HepG2 (cell line): Measurements from ENCODE around the gene CCNYL1. TPM values are rescaled to one million over a fixed set of nuclear protein-coding genes. Genes with fewer than 3 reads are reported as not detected.

Experiments used
- GATAD2A ChIP-seq: IDR thresholded peaks from 2 replicates; pipeline ENCODE4 v1.6.1; 2016
- HMG20A ChIP-seq: IDR thresholded peaks from 2 replicates; pipeline ENCODE4 v1.6.1; 2016; ENCODE audit warnings: borderline replicate concordance
- JUN ChIP-seq: sonication (generic); formaldehyde crosslinking; IDR thresholded peaks from 2 replicates; pipeline ENCODE4 v1.4.0; 2020; ENCODE audit warnings: mild to moderate bottlenecking, missing genetic modification reagents
- LCORL ChIP-seq, 2 experiments: fragments of 450-650 bp in 1 of 2; sonication (generic) in 1 of 2; formaldehyde crosslinking in 1 of 2; IDR thresholded peaks; 2 replicates each; pipeline versions ENCODE4 v1.5.0 to v1.6.1; 2017 to 2020; ENCODE audit warnings: antibody characterized with exemption in 1 of 2, missing genetic modification reagents in 1 of 2
- MXI1 ChIP-seq: IDR thresholded peaks from 3 replicates; pipeline ENCODE4 v1.6.1; 2012; ENCODE audit warnings: low read depth, low read length, inconsistent platforms, borderline replicate concordance
- PRDM4 ChIP-seq: sonication (generic); formaldehyde crosslinking; IDR thresholded peaks from 2 replicates; pipeline ENCODE4 v1.9.0; 2021; ENCODE audit warnings: missing genetic modification reagents, borderline replicate concordance
- SIN3A ChIP-seq: IDR thresholded peaks from 2 replicates; pipeline ENCODE4 v1.6.1; 2011; ENCODE audit warnings: low read depth, mild to moderate bottlenecking, control low read depth, low read length, borderline replicate concordance
- STAT5B ChIP-seq: sonication (generic); formaldehyde crosslinking; IDR thresholded peaks from 2 replicates; pipeline ENCODE4 v1.4.0; 2020; ENCODE audit warnings: missing genetic modification reagents
- ZBTB25 ChIP-seq: IDR thresholded peaks from 2 replicates; pipeline ENCODE4 v1.6.1; 2018; ENCODE audit warnings: missing genetic modification reagents
- ZNF180 ChIP-seq: sonication (generic); formaldehyde crosslinking; IDR thresholded peaks from 2 replicates; pipeline ENCODE4 v1.4.0; 2020; ENCODE audit warnings: low read depth, missing genetic modification reagents, borderline replicate concordance
- ZNF296 ChIP-seq: sonication (generic); formaldehyde crosslinking; conservative IDR thresholded peaks from 2 replicates; pipeline ENCODE4 v1.5.0; 2020; ENCODE audit warnings: mild to moderate bottlenecking, missing genetic modification reagents
- ZNF326 ChIP-seq: sonication (generic); formaldehyde crosslinking; IDR thresholded peaks from 2 replicates; pipeline ENCODE4 v1.4.0; 2020; ENCODE audit warnings: missing genetic modification reagents, borderline replicate concordance
- ZNF850 ChIP-seq: sonication (generic); formaldehyde crosslinking; conservative IDR thresholded peaks from 2 replicates; pipeline ENCODE4 v1.9.0; 2021; ENCODE audit warnings: mild to moderate bottlenecking, missing genetic modification reagents
- ZNF891 ChIP-seq: sonication (generic); formaldehyde crosslinking; IDR thresholded peaks from 2 replicates; pipeline ENCODE4 v1.5.0; 2020; ENCODE audit warnings: mild to moderate bottlenecking, missing genetic modification reagents
- polyA plus RNA-seq, 8 experiments: library from polyadenylated mRNA; depleted of rRNA in 3 of 8; stranded (reverse) in 7 of 8; unstranded in 1 of 8; fragments of >200 nt; fragmentation: Illumina TruSeq in 4 of 8; extraction: Trizol in 4 of 8; gene quantifications; 2 replicates each; pipeline versions ENCODE4 v1.2.1 to v1.2.3, GENCODE V29; 2011 to 2016; ENCODE audit warnings: low read depth in 4 of 8, missing spikeins in 1 of 8, mixed read lengths in 1 of 8; ENCODE audit not compliant: insufficient read depth in 1 of 8
- total RNA-seq, 5 experiments: library from RNA; depleted of rRNA; stranded (reverse); fragments of >200 nt; fragmentation: Illumina TruSeq; extraction: Trizol; gene quantifications; 2 replicates each; pipeline ENCODE4 v1.2.3, GENCODE V29; 2016; ENCODE audit warnings: low read depth in 1 of 5
- TF ChIP-seq, protein P1 (sequence below): IDR thresholded peaks from 2 replicates; pipeline ENCODE4 v1.6.1; 2016; ENCODE audit warnings: missing biosample characterization, missing genetic modification reagents, low read depth
- TF ChIP-seq, protein P2 (sequence below): sonication (generic); formaldehyde crosslinking; IDR thresholded peaks from 2 replicates; pipeline ENCODE4; 2020; ENCODE audit warnings: missing genetic modification reagents, mild to moderate bottlenecking, borderline replicate concordance
- TF ChIP-seq, protein P3 (sequence below): sonication (generic); formaldehyde crosslinking; IDR thresholded peaks from 2 replicates; pipeline ENCODE4 v1.4.0; 2020; ENCODE audit warnings: mild to moderate bottlenecking, missing genetic modification reagents
- TF ChIP-seq, protein P4 (sequence below): sonication (generic); formaldehyde crosslinking; IDR thresholded peaks from 2 replicates; pipeline ENCODE4 v1.4.0; 2020; ENCODE audit warnings: missing genetic modification reagents

Gene CCNYL1
- total and polyA plus RNA-seq, 2 of the 13 experiments (the other 11 are each of a cell fraction or from before 2014, with no cell fraction given), result 12.5 to 16.2 TPM

GRCh38 chr2:207711750-207712530 is 500 bp downstream of the CCNYL1 start (continued):
- no peak for TF ChIP-seq GATAD2A (CRISPR knock-in tag)
- TF ChIP-seq, protein P1, sequence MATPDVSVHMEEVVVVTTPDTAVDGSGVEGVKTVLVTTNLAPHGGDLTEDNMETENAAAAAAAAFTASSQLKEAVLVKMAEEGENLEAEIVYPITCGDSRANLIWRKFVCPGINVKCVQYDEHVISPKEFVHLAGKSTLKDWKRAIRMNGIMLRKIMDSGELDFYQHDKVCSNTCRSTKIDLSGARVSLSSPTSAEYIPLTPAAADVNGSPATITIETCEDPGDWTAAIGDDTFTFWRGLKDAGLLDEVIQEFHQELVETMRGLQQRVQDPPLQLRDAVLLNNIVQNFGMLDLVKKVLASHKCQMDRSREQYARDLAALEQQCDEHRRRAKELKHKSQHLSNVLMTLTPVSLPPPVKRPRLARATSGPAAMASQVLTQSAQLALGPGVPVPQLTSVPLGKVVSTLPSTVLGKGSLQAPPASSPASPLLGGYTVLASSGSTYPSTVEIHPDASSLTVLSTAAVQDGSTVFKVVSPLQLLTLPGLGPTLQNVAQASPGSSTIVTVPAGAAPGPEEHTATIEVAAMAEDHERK (CRISPR knock-in tag), result no peak
- TF ChIP-seq, protein P2, sequence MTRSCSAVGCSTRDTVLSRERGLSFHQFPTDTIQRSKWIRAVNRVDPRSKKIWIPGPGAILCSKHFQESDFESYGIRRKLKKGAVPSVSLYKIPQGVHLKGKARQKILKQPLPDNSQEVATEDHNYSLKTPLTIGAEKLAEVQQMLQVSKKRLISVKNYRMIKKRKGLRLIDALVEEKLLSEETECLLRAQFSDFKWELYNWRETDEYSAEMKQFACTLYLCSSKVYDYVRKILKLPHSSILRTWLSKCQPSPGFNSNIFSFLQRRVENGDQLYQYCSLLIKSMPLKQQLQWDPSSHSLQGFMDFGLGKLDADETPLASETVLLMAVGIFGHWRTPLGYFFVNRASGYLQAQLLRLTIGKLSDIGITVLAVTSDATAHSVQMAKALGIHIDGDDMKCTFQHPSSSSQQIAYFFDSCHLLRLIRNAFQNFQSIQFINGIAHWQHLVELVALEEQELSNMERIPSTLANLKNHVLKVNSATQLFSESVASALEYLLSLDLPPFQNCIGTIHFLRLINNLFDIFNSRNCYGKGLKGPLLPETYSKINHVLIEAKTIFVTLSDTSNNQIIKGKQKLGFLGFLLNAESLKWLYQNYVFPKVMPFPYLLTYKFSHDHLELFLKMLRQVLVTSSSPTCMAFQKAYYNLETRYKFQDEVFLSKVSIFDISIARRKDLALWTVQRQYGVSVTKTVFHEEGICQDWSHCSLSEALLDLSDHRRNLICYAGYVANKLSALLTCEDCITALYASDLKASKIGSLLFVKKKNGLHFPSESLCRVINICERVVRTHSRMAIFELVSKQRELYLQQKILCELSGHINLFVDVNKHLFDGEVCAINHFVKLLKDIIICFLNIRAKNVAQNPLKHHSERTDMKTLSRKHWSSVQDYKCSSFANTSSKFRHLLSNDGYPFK (CRISPR knock-in tag), result no peak; the same call in 1 of the 2 replicates
- TF ChIP-seq ZNF296 (CRISPR knock-in tag), result 0 out of 2 replicates have a peak, but pooled peaks have one; percentile 46
- TF ChIP-seq, protein P3, sequence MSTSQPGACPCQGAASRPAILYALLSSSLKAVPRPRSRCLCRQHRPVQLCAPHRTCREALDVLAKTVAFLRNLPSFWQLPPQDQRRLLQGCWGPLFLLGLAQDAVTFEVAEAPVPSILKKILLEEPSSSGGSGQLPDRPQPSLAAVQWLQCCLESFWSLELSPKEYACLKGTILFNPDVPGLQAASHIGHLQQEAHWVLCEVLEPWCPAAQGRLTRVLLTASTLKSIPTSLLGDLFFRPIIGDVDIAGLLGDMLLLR, result no peak; the same call in 1 of the 2 replicates
- TF ChIP-seq ZNF180, result no peak
- no peak for TF ChIP-seq LCORL (IDR thresholded peaks at IDR 0.05)
- TF ChIP-seq LCORL (CRISPR knock-in tag; IDR thresholded peaks at IDR 0.05), result peak; percentile 67
- 0 out of 2 replicates have a peak, but pooled peaks have one; percentile 7 for TF ChIP-seq SIN3A
- TF ChIP-seq ZNF891 (CRISPR knock-in tag), result no peak; the same call in none of the 2 replicates
- TF ChIP-seq, protein P4, sequence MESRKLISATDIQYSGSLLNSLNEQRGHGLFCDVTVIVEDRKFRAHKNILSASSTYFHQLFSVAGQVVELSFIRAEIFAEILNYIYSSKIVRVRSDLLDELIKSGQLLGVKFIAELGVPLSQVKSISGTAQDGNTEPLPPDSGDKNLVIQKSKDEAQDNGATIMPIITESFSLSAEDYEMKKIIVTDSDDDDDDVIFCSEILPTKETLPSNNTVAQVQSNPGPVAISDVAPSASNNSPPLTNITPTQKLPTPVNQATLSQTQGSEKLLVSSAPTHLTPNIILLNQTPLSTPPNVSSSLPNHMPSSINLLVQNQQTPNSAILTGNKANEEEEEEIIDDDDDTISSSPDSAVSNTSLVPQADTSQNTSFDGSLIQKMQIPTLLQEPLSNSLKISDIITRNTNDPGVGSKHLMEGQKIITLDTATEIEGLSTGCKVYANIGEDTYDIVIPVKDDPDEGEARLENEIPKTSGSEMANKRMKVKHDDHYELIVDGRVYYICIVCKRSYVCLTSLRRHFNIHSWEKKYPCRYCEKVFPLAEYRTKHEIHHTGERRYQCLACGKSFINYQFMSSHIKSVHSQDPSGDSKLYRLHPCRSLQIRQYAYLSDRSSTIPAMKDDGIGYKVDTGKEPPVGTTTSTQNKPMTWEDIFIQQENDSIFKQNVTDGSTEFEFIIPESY (CRISPR knock-in tag), result no peak
- TF ChIP-seq PRDM4 (CRISPR knock-in tag), result no peak
- no peak for TF ChIP-seq HMG20A (CRISPR knock-in tag)
- TF ChIP-seq STAT5B, result no peak
- no peak for TF ChIP-seq MXI1
- TF ChIP-seq JUN (CRISPR knock-in tag), result no peak
- no peak for TF ChIP-seq ZBTB25 (CRISPR knock-in tag)
- no peak for TF ChIP-seq ZNF326 (CRISPR knock-in tag)
- TF ChIP-seq ZNF850 (CRISPR knock-in tag), result no peak
